ENCODE results near the gene VMAC.

The VMAC gene

DNA sequence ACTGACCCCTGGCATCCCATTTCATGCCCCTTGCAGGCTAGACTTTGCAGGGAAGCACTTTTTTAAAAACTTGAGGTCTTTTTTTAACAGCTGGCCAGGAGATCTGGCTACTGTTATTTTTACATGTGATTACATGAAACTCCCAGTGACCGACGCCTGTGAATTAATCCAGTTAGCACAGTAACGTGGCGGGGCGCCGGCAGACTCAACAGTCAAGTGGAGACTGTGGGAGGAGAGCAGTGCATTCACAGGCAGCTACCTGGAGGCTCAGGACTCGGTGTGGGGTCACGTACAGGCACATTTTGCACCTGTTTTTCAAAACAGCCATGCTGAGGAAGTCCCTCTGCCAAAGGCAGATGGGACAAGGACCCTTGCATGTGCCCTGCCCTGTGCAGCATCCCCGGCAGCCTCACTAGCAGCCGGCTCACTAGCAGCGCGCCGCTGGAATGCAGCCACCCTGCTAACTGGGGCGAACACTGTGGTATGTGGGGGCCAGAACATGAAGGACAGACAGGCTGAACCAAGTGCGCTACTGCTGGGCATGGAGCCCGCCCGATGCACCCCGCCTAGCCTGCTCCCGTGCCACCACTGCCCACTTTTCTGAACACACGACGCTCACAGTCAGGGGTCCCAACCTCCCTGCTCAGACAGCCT is 28.1 kb downstream of the VMAC start:
- no peak for DNase-seq

DNA sequence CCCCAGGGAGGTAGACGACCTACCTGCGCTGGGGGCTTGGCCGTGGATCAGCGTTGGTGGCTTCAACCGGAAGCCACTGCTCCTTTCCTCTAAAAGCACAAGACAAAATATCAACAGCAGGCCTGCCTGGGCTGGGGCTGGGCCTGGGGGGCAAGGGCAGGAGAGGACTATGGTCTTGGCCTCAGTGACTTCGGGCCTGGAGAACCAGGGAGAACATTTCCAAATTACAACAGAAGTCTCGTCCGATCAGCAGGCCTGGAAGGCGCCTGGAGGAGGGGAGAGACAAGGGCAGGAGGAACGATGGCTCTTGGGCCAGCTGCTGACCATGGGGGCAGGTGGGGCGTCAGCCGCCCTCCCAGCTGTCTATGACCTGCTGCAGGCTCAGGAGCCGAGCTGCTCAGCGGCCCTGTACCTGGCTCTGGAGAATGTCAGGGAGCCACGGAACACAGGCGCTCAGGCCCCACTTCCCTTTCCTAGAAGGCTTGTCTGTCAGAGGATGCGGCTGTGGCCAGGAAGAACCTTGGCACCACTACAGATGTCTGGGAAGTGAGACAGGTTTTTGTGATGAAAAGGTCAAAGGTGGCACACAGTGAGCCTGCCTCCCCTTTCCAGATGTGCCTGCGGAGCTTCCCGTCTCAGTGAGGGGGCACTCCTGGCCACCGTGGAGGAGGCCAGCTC is 28.9 kb downstream of the VMAC start:
- no peak for DNase-seq

DNA sequence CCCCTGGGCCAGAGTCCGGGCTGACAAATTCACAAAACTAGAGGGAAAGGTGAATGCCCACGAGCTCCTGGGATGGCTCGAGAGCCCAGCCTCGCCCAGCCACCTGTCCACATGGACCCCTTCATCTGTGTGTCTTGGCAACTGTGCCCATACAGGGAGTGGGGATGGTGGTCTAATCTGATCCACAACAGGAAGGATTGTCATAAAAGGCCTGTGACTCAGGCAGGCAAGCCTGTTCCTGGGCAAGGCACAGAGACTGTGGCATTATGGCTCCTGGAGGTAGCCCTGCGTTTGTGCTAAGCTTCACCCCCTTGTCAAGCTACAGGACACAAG is 29.4 kb downstream of the VMAC start:
- no peak for DNase-seq

DNA sequence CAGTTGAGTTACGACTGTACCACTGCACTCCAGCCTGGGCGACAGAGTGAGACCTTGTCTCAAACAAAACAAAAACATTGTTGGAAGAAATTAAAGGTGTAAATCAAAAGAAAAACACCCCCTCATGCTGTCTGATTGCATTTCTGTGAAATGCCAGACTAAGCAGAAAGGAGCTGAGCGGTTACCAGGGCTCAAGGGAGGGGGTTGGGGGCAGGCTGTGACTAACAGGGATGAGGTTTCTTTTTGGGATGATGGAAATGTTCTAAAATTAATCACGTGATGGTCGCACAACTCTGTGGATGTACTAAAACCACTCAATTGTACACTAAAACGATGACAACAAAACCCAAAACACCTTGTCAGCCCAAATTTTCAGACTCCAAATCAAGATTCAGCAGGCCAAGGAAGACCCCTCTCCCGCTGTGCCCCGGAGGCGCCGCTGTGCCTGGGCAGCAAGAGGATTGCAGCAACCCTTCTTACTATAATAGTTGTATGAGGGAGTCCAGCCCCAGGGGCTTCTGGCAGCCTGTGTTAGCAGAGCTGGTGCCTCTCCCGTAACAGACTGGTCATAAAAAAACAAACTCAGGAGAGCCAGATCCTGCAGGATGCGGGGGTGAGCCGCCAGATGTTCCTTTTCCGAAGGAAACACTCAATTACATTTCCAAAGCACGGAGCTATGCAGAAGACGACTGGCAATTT is 30.3 kb downstream of the VMAC start:
- no peak for DNase-seq

DNA sequence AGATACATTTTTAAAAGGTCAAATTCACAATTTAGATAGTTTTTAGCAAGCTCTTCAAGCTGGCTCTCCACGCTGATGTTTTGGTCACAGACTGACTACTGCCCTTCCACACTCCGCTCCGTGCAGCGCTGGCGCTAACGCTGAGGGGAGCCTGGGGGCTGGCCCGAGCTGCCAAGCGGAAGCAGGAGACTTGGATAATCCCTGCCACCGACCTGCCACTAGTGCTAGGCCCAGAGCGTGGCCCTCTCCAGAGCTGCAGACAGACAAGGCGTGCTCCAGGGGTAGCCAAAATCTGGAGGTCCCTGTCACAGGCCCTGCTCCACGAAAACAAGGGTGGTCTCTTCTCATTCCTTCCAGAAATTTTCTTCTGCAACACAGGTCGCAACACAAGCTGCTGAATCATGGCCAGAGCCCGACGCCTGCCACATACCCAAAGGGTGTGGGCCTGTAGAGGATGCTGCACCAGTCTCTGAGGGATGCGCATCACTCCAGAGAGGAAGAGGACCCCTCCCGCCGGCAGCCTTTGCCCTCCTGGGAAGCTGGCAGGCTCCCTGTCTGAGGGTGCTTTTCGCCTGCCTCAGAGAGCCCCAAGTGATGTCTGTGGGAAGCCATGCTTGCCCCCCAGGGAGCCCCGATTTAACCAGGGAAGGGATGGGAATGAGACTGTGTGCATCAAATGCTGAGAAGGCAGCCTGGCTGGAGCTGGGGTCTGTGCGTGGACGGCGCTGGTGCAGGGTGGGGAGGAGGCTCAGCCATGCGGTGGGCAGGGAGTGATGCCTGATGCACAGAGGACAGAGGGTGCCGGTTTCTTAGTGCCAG is 31.0 kb downstream of the VMAC start:
- no peak for DNase-seq

DNA sequence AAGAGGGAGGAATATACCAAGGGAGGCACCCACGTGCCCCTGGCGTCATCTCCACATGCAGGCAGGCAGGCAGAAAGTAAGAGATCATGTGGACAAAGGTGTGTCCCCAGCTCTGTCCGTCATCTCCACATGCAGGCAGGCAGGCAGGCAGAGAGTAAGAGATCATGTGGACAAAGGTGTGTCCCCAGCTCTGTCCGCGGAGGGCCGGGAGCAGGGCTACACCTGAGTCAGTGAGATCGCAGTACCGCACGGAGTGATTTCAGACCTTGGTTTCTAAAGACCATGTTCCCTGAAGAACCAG is 31.6 kb downstream of the VMAC start:
- no peak for DNase-seq

- no peak for DNase-seq
Observed at GRCh38 chr19:5937550-5937949, 32.9 kb downstream of the VMAC start.

GRCh38 chr19:5940260-5941208 is 35.9 kb downstream of the VMAC start:
- DNase-seq, result no peak

- DNase-seq, result no peak
Observed at GRCh38 chr19:5941673-5942072, 37.0 kb downstream of the VMAC start.

- DNase-seq, result no peak
Observed at GRCh38 chr19:5943045-5943444, 38.4 kb downstream of the VMAC start.

GRCh38 chr19:5943623-5944022 is 39.0 kb downstream of the VMAC start:
- DNase-seq, result no peak

DNA sequence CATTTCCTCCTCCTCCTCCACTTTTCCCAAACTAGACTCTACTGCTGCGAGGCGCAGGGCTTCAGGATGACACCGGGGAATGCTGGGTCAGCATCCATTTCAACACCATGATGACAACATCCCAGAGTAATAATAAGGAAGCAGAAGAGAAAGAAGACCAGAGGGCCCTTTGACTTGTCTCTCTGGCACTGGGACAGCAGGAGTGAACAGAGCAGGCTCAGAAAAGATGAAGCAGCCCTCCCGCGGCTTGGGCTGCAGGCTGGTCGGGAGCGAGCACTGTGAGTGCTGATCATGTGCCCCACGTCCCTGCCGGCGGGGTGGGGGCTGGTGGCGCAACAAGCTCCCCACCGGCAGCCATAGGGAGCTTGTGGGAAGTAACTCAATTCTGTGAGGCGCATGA is 42.8 kb downstream of the VMAC start:
- no peak for DNase-seq

DNA sequence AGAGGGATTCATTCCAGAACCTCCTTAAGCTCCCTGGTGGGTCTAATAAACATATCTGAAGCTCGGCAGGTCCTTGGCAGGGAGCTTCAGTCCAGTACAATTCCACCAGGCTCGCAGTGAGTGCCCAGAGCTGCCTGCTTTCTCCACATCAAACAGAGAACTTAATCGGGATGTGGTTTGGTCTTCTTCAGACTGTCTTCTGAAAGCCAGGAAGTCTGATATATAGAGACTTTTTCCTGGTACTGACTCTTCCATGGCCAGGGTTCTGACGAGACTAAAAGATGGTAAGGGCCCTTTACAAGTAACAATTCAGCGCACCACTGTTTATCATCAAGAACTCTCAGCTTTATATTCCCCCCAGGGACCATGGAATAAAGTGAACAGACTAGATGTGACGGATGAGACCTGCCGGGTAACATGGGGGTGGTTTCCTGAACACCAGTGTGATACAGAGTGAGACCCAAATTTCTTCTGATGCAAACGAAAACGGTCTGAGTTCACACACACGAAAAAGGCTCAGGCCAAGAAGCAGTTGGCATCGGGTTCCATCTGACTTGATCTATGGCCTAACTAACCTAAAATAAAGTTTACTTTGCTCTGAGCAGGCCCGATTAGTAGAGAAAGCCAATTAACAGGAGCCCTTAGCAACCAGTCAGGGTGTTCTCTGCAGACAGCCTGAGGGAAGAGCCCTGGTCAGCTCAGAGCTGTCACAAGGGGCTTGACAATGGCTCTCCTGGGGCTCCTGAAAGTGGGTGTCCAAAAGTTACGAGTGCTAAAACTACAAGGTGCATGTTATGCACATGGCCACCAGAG is 44.3 kb downstream of the VMAC start:
- DNase-seq, result no peak

GRCh38 chr19:5949792-5950305 is 45.2 kb downstream of the VMAC start:
- no peak for DNase-seq

- DNase-seq, result no peak
Observed at GRCh38 chr19:5950741-5951140, 46.1 kb downstream of the VMAC start.

DNA sequence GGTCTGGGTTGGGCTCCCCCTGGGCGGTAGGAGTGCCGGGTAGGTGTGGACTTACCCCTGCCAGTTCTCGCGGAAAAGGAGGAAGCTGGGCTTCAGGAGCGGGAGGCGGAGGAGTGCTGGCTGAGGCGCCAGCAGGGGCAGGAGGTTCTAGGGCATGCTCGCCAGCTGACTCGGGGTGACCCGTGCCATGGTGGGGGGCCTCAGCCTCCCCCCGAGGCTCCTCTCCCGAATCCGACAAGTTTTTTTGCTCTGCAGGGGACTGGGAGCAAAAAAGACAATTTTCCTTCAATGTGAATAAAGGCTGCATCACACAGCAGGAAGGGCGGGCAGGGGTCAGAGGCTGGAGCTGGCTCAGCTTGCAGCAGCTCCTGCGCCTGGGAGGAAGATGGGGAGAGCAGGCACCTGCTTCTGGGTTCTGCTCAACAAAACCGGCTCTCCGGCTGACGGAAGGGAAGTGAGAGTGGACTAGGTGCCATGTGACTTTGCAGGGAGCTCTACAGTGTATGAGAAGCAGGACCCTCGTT is 46.7 kb downstream of the VMAC start:
- no peak for DNase-seq

DNA sequence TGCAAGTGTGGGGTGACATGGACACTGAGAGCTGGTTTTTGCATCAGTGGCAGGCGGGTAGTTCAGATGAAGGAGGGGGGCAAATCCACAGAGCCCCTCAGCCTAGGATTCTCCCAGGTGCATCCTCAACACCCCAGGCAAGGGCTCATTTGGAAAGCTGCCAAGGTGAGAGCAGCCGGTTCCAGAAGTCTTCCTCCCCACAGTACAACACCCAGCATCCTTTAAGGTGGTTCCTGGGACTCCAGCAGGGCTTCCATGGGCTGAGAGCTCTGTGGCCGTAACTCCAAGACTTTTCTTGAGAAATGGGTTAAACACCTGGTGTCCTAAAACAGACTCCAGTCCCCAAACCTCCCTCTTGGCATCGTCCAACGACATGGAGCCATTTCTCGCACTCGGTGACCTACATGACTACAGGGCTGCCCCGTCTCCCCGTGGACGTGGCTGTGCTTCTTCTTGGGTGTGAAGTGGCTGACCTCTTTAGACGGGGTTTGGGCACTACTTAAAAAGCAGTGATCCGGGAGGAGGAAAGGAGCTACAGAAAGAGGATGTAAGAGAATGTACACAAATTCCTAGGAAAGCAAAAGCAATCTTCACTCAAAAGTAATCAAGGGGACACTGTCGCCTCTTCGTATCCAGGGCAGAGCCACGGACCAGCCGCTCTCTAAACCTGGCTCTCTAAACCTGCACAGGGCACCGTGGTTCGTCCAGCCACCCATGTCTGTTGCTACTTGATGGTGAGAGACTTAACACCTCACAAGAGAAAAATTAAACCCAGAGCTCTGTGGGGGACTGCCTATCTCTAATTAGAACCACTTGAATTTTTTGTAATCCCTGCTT is 47.7 kb downstream of the VMAC start:
- DNase-seq, result no peak

DNA sequence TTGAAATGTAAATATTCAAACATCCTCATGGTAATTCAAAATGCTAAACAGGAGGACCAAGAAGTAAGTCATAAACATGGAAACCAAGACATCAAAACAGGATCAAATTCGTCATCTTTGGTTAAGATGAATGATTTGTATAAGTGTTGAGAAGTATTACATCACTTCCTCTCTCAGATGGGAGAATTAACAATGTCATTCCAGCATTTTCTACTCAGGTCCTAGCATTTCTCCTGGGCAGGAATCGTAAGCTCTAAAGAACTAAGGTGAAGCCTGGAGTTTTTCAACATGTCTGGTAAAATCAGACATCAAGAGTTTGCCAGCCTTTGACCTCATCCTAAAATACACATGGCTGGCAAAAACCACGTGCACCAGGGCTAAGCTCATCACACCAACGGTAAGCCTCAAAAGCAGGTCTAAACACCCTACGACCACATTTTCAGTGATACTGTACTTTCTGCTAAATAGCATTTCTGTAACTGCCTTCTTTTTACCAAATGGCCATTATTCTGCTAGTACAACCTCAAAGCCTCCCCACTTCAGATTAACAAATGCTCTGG is 48.4 kb downstream of the VMAC start:
- DNase-seq, result no peak

DNA sequence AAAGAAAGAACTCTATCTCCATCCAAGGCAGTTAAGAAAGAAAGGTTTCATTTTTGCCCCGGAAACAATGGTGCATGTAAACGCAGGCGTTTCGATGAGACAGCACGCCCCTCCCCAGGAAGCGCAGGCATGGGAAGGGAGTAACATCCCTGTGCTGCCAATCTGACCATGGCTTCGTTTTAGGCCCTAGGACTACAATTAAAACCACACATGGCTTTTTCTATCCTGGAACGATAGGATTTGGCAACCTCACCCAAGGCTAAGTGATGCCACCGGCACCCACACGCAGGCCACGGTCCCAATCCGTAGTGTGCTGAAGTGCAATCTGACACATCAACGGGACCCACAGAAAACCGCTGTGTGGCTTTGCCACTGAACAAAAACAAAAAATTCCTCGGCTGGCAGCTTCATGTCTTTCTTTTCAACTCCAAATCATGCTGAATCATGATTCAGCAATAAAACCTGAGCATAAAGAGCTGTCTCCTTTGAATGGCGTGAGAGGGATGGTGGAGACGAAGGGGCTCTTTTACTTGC is 49.1 kb downstream of the VMAC start:
- no peak for DNase-seq

GRCh38 chr19:5954293-5954692 is 49.6 kb downstream of the VMAC start:
- no peak for DNase-seq

All from 8988T (cell line).